GM12864 (cell line): ENCODE results near the gene LENG9.
A peak's percentile ranks its signal among the peaks of the same experiment; 100 is the strongest.
"Not testable (repeated sequence)": the region's sequence is repeated elsewhere in the genome, so short reads cannot be mapped to it uniquely, and the experiment has no call there.

ENCODE experiments used
- DNase-seq: peaks from one replicate; pipeline ENCODE4 v3.0.0-alpha.2; 2011; ENCODE audit warnings: low read depth
- H3K4me3 ChIP-seq: 2 replicates; pipeline ENCODE4 v1.5.1; 2011; ENCODE audit warnings: mild to moderate bottlenecking, low read depth, low read length, control low read depth
- CTCF ChIP-seq: IDR thresholded peaks from 2 replicates; pipeline ENCODE4 v1.5.1; 2011; ENCODE audit warnings: low read depth, mild to moderate bottlenecking, moderate library complexity, low read length, control low read depth, inconsistent platforms; ENCODE audit errors: missing control alignments

The LENG9 gene

GRCh38 chr19:54449701-54450069 is 13.9 kb downstream of the LENG9 start:
- H3K4me3 ChIP-seq: peak overlapping the region; percentile 91
- DNase-seq: no peak
- no peak for TF ChIP-seq CTCF

- TF ChIP-seq CTCF: no peak
Measured at GRCh38 chr19:54448774-54449700, 14.5 kb downstream of the LENG9 start, which contains the start of gene LENG8. Gene LENG8, plus strand, starts transcription at chr19:54449199. Its CDS starts 2,146 bp downstream, at chr19:54451345.

GRCh38 chr19:54448040-54448773 is 15.4 kb downstream of the LENG9 start:
- DNase-seq: no peak
- peak overlapping the region; percentile 91 for H3K4me3 ChIP-seq
- TF ChIP-seq CTCF: no peak

More at GRCh38 chr19:54448774-54449700, 14.5 kb downstream of the LENG9 start, which contains the start of gene LENG8:
- peak within 1 kb of the TSS; percentile 91 for H3K4me3 ChIP-seq
- DNase-seq: peak; percentile 96

GRCh38 chr19:54446349-54446748 is 17.2 kb downstream of the LENG9 start:
- DNase-seq, H3K4me3 ChIP-seq: not testable (repeated sequence)

GRCh38 chr19:54444737-54445136 is 18.8 kb downstream of the LENG9 start:
- DNase-seq: no peak
- no peak overlapping the region for H3K4me3 ChIP-seq
- no peak for TF ChIP-seq CTCF

- DNase-seq: no peak
- H3K4me3 ChIP-seq: no peak overlapping the region
- no peak for TF ChIP-seq CTCF
Measured at GRCh38 chr19:54440641-54441040, 22.9 kb downstream of the LENG9 start.

- no peak overlapping the region for H3K4me3 ChIP-seq
- peak; percentile 41 for TF ChIP-seq CTCF
- no peak for DNase-seq
Measured at GRCh38 chr19:54439174-54439851, 24.3 kb downstream of the LENG9 start.
